GM12864 (cell line): ENCODE results near the gene EIF1.

ENCODE experiments used
- DNase-seq: peaks from one replicate; pipeline ENCODE4 v3.0.0-alpha.2; 2011; ENCODE audit warnings: low read depth
- H3K4me3 ChIP-seq: 2 replicates; pipeline ENCODE4 v1.5.1; 2011; ENCODE audit warnings: mild to moderate bottlenecking, low read depth, low read length, control low read depth
- CTCF ChIP-seq: IDR thresholded peaks from 2 replicates; pipeline ENCODE4 v1.5.1; 2011; ENCODE audit warnings: low read depth, mild to moderate bottlenecking, moderate library complexity, low read length, control low read depth, inconsistent platforms; ENCODE audit errors: missing control alignments

Gene EIF1

GRCh38 chr17:41702712-41703111 lies 14.0 kb downstream of the EIF1 start:
- TF ChIP-seq CTCF: no peak
- no peak overlapping the region for H3K4me3 ChIP-seq
- no peak for DNase-seq

GRCh38 chr17:41705271-41705991 lies 16.7 kb downstream of the EIF1 start:
- no peak for TF ChIP-seq CTCF
- DNase-seq: no peak
- no peak overlapping the region for H3K4me3 ChIP-seq

- no peak for TF ChIP-seq CTCF
- DNase-seq: no peak
Observed at GRCh38 chr17:41707803-41708669, 19.4 kb downstream of the EIF1 start.

GRCh38 chr17:41710472-41711090 lies 21.9 kb downstream of the EIF1 start:
- no peak for DNase-seq
- TF ChIP-seq CTCF: no peak
- no peak overlapping the region for H3K4me3 ChIP-seq

More at GRCh38 chr17:41707803-41708669, 19.4 kb downstream of the EIF1 start:
- no peak overlapping the region for H3K4me3 ChIP-seq

GRCh38 chr17:41711669-41712400 lies 23.1 kb downstream of the EIF1 start, which contains the start of gene GAST:
TSS of gene GAST (plus strand) at chr17:41712331. CDS start at chr17:41715437, 3,106 bp downstream.
- H3K4me3 ChIP-seq: no peak within 1 kb of the TSS
- no peak for DNase-seq
- no peak for TF ChIP-seq CTCF
